ENCODE measurements around the gene FSTL4. TPM values are rescaled to one million over a fixed set of nuclear protein-coding genes. Genes with fewer than 3 reads are reported as not detected.

The FSTL4 gene
- total and polyA plus RNA-seq, 4 donors, result 0.08 to 1.4 (median 0.31) TPM

DNA sequence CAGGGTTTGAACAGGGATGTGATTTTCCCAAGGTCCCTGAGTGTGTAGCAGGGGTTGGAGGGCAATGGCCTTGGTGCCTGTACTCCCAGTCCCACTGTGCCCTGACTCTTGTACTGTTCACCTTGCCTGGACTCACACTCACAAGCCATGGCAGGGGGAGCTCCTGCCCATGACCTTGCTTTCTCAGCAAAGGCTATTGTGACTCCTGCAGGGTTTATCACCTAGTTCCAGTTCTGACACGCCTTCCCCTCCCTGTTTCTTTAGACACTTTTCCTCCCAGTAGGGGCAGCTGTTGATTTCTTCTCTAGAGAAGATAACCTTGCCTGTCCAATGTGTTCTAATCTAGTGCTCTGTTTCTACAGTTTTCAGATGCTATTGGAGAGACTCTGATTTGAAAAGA, 139.5 kb downstream of the FSTL4 start:
- 91% methylated on average over 1 of the region's 1 CpG for WGBS, 2 donors
- DNase-seq (no peak), ATAC-seq (ENCODE audit: insufficient read depth, low FRiP score) (no peak)
- peaks cover 0 to 4% (median 0%) of the 10 kb centered on the region in 5 donors for H3K4me1 ChIP-seq (ENCODE audit: control insufficient read depth in 5 of 5, insufficient read depth in 5 of 5, low read length in 5 of 5)
- H3K4me3 ChIP-seq, result no peak overlapping the region
- H3K27ac ChIP-seq (ENCODE audit: low read depth in 1 of 2, low read length in 1 of 2), result no peak overlapping the region
- TF ChIP-seq, protein P1, sequence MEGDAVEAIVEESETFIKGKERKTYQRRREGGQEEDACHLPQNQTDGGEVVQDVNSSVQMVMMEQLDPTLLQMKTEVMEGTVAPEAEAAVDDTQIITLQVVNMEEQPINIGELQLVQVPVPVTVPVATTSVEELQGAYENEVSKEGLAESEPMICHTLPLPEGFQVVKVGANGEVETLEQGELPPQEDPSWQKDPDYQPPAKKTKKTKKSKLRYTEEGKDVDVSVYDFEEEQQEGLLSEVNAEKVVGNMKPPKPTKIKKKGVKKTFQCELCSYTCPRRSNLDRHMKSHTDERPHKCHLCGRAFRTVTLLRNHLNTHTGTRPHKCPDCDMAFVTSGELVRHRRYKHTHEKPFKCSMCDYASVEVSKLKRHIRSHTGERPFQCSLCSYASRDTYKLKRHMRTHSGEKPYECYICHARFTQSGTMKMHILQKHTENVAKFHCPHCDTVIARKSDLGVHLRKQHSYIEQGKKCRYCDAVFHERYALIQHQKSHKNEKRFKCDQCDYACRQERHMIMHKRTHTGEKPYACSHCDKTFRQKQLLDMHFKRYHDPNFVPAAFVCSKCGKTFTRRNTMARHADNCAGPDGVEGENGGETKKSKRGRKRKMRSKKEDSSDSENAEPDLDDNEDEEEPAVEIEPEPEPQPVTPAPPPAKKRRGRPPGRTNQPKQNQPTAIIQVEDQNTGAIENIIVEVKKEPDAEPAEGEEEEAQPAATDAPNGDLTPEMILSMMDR (IDR thresholded peaks at IDR 0.05; ENCODE audit: control extremely low read depth, extremely low read depth), result no peak
- no peaks in the 10 kb centered on the region for H3K36me3 ChIP-seq (ENCODE audit: control insufficient read depth in 4 of 4, insufficient read depth in 4 of 4, low read length in 4 of 4)
- H3K27me3 ChIP-seq (ENCODE audit: control insufficient read depth in 3 of 3, insufficient read depth in 3 of 3, low read length in 2 of 3), result no peaks in the 10 kb centered on the region
- H3K9me3 ChIP-seq (ENCODE audit: control insufficient read depth in 4 of 4, insufficient read depth in 3 of 4, low read length in 3 of 4), result peaks cover 0 to 2% (median 0%) of the 10 kb centered on the region in 4 donors
- no peak overlapping the region for H3K9ac ChIP-seq (ENCODE audit: insufficient read depth in 1 of 2, low read length in 2 of 2)

DNA sequence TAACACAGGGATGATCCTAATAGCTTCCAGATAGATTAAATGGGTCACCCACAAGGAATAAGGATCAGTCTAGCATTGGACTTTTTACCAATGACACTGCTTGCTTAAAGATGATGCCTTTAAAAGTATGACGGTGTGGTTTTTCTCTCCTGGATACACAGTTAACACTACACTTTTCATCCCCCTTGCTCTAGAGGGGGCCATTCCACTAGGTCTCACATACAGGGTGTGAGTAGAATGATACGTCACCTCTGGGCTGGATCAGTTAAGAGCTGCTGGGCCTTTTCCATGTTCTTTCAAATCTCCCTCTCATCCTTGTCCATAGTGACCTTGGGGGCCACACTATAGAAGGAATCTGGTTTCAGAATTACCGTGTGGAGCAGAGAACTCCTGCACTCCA, 140.6 kb downstream of the FSTL4 start:
- no peaks in the 10 kb centered on the region for H3K36me3 ChIP-seq (ENCODE audit: control insufficient read depth in 4 of 4, insufficient read depth in 4 of 4, low read length in 4 of 4)
- TF ChIP-seq, protein P1 (IDR thresholded peaks at IDR 0.05; ENCODE audit: control extremely low read depth, extremely low read depth), result no peak
- no peak overlapping the region for H3K27ac ChIP-seq (ENCODE audit: low read depth in 1 of 2, low read length in 1 of 2)
- no peak overlapping the region for H3K4me3 ChIP-seq
- peaks cover 0 to 4% (median 0%) of the 10 kb centered on the region in 5 donors for H3K4me1 ChIP-seq (ENCODE audit: control insufficient read depth in 5 of 5, insufficient read depth in 5 of 5, low read length in 5 of 5)
- no peak for ATAC-seq (ENCODE audit: insufficient read depth, low FRiP score)
- no peaks in the 10 kb centered on the region for H3K27me3 ChIP-seq (ENCODE audit: control insufficient read depth in 3 of 3, insufficient read depth in 3 of 3, low read length in 2 of 3)
- 95 to 96% methylated on average over 3 of the region's 3 CpGs for WGBS, 2 donors
- no peak overlapping the region for H3K9ac ChIP-seq (ENCODE audit: insufficient read depth in 1 of 2, low read length in 2 of 2)
- DNase-seq, result no peak
- H3K9me3 ChIP-seq (ENCODE audit: control insufficient read depth in 4 of 4, insufficient read depth in 3 of 4, low read length in 3 of 4), result peaks cover 0 to 5% (median 0%) of the 10 kb centered on the region in 4 donors

DNA sequence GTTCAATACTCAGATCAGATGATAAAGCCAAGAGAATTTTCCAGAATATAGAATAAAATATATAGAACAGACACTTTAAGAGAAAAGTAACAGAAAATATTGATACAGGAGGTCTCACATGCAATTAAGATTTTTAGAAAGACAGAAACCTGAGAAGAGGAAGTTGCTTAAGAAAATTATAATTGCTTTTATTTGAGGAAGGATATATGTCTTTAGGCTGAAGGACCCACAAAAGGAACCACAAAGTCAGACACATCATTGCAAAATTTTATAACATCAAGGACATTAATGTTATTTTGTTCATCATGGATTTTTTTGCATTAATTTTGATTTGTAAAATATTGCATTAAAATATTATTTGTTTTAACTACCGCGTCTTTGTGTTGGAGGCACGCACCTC, 141.5 kb downstream of the FSTL4 start:
- ATAC-seq (ENCODE audit: insufficient read depth, low FRiP score) (no peak), DNase-seq (no peak)
- Histone ChIP-seq H3K36me3 (ENCODE audit: control insufficient read depth in 4 of 4, insufficient read depth in 4 of 4, low read length in 4 of 4) (no peaks in the 10 kb centered on the region), H3K4me1 (ENCODE audit: control insufficient read depth in 5 of 5, insufficient read depth in 5 of 5, low read length in 5 of 5) (peaks cover 0 to 4% (median 0%) of the 10 kb centered on the region in 5 donors), H3K27ac (ENCODE audit: low read depth in 1 of 2, low read length in 1 of 2) (no peak overlapping the region), H3K27me3 (ENCODE audit: control insufficient read depth in 3 of 3, insufficient read depth in 3 of 3, low read length in 2 of 3) (no peaks in the 10 kb centered on the region), H3K4me3 (no peak overlapping the region), H3K9ac (ENCODE audit: insufficient read depth in 1 of 2, low read length in 2 of 2) (no peak overlapping the region), H3K9me3 (ENCODE audit: control insufficient read depth in 4 of 4, insufficient read depth in 3 of 4, low read length in 3 of 4) (peaks cover 0 to 5% (median 0%) of the 10 kb centered on the region in 4 donors)
- TF ChIP-seq, protein P1 (IDR thresholded peaks at IDR 0.05; ENCODE audit: control extremely low read depth, extremely low read depth), result no peak
- 88 to 93% methylated on average over 3 of the region's 3 CpGs for WGBS, 2 donors

DNA sequence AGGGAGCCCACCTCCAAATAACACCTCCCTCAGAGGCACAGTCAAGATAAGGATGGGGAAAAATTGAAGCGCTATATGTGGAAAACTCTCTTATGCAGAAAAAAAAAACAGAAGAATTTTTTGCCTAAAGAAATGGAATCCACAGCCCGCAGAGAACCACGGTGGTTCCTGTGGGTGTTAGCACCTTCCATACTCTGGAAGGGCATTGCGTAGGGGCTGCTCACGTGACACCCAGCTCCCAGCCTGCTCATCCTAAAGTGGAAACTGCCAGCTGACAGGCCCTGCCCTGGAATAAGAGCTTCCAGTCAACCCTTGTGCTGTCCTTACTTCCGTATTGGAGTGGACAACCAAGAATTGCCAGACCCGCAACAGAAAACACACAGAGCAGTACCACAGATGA, 142.5 kb downstream of the FSTL4 start:
- TF ChIP-seq, protein P1 (IDR thresholded peaks at IDR 0.05; ENCODE audit: control extremely low read depth, extremely low read depth), result no peak
- WGBS, 2 donors, result 76 to 79% methylated on average over 7 of the region's 7 CpGs
- Histone ChIP-seq H3K27ac (ENCODE audit: low read depth in 1 of 2, low read length in 1 of 2) (no peak overlapping the region), H3K36me3 (ENCODE audit: control insufficient read depth in 4 of 4, insufficient read depth in 4 of 4, low read length in 4 of 4) (no peaks in the 10 kb centered on the region), H3K9ac (ENCODE audit: insufficient read depth in 1 of 2, low read length in 2 of 2) (no peak overlapping the region), H3K27me3 (ENCODE audit: control insufficient read depth in 3 of 3, insufficient read depth in 3 of 3, low read length in 2 of 3) (no peaks in the 10 kb centered on the region), H3K9me3 (ENCODE audit: control insufficient read depth in 4 of 4, insufficient read depth in 3 of 4, low read length in 3 of 4) (peaks cover 0 to 5% (median 0%) of the 10 kb centered on the region in 4 donors), H3K4me1 (ENCODE audit: control insufficient read depth in 5 of 5, insufficient read depth in 5 of 5, low read length in 5 of 5) (peaks cover 0 to 4% (median 0%) of the 10 kb centered on the region in 5 donors), H3K4me3 (no peak overlapping the region)
- ATAC-seq (ENCODE audit: insufficient read depth, low FRiP score) (no peak), DNase-seq (no peak)
